HG03575 (cell line): Measurements from ENCODE around the gene CPEB3.
"Not testable (repeated sequence)": the region's sequence is repeated elsewhere in the genome, so short reads cannot be mapped to it uniquely, and the experiment has no call there.

Source experiments
- ATAC-seq: cut with Tn5 transposase; IDR thresholded peaks from one replicate; pipeline ENCODE4 v1.9.1; 2021; ENCODE audit not compliant: unreplicated experiment, insufficient number of reproducible peaks, low FRiP score; ENCODE audit errors: extremely low read depth

The CPEB3 gene

DNA sequence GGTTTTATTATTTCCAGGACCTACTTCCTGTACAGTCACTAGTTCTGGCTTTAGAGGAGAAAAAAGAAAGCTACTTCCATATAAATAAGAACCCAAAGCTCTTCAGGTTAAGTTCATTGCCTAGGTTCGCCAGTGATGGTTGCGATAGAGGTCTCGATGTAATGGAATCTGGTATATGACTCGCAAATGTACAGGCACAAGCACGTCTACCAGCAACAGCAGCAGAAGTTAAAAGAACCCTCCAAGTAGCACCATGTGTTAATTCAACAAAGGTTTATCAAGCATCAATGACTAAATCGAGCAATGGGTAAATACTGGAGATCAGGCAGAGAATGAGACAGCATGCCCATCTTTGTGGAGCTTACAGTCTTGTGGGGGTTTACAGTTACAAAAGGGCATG, 211.9 kb downstream of the CPEB3 start:
- ATAC-seq = no peak

DNA sequence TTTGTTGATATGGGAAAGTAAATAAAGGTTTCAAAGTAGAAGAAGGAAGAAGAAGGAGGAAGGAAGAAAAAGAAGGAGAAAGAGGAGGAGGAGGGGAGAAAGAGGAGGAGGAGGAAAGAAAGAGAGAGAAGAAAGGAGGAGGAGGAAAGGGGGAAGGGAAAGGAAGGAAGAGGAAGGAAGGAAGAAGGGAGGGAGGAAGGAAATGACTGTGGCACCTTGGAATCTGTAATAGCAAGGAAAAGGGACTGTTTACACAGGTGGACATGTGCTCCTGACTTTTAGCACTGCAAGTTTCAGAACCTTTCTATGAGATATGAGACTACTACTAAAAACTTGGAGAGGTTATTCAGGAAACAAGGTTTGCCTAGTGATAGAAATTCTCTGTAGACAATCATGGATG, 214.2 kb downstream of the CPEB3 start:
- ATAC-seq = no peak

DNA sequence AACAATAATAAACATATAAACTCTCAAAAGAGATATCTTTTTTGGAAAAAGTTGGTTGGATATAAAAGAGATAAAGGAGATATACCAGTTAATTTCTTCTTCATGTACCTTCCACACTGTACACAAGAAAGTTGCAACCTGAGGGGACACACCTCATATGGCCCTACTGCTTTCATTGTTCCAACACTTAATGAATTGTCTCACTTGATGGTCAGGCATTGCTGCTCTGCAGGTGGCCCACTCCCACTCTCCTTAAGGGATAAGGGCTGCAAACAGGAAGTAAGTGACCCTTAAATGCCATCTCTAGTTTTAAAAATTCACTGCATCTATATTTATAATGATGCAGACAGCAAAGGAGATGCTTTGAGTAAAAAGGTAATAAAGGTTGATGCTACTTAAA, 215.0 kb downstream of the CPEB3 start:
- no peak for ATAC-seq

DNA sequence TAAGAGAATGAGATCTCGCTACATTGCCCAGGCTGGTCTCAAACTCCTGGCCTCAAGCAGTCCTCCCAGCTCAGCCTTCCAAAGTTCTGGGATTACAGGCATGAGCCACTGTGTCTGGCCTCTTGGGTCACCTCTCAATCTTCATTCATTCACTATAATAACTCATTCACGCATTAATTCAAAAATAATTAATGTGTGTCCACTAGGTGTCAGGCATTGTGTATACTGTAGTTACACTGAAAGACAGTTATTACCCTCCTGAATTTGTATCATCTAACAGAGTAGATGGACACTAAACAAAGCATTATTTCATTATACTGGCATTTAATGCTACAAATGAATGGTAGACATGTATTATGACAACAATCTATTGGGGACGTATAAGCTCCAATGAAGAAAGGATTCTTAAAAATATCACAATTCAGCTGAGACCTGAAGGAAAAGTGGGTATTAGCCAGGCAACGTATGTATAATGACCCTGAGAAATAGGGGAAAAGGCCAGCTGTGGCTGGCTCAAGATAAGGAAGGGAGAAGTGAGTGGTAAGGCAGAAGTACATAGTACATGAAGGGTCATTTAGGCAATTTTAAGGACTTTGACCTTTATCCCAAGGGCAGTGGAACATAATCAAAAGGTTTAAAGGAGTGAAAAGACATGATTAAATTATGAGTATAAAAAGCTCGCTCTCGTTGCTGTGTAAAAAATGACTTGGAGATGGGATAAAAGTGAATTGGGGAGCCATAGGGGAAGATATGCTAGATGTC, 216.6 kb downstream of the CPEB3 start:
- no peak for ATAC-seq

DNA sequence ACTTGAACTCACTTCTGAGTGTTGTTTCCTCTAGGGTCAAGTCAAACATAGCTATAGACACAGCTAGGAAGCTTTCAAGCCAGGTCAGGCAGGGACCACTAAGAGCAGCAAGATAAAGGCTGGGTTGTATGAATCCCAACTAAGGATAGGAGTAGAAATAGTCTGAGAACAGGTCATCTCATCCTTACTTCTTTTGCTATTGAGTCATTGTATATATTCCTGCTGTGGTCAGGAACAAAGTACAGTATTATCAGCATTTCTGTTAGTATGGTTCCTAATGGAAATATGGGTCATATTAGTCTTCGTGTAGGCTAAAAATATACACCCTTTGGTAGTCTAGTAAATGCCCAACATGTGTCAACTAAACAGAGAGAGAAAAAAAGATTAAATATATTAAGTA, 222.0 kb downstream of the CPEB3 start:
- ATAC-seq = no peak

DNA sequence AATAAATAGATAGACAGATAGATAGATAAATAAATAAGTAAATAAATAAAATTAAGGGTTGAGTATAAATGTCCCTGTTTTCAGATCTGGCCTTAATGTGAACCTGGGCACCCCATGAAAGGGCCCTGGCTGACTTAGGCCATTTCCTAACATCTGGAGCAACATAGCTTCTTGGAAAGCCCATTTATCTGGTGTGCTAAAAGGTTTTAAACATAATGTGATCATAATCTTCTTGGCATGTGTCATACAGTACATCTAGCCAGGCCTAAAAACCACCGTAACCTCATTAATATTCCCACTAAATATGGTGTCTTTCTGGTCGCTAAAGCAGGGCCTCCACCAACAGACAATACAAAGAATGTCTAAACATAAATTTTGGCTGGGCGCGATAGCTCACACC, 224.5 kb downstream of the CPEB3 start:
- no peak for ATAC-seq

DNA sequence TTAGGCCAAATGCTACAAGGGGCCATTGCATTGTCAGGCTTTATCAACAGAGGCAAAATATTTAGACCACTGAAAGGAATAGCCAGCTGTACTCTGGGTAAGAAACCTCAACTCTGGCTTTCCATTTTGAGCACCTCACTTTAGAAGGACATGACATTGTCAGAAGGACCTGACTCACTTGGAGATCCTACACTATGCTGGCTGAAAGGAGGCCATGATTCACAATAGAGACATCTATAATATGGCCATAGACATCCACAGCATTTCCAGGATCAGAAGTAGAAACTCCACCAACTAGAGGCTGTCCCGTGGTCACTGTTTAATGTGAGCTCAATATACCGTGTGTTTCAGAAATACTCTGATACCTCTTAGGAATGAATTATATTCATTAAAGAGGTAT, 226.4 kb downstream of the CPEB3 start:
- ATAC-seq = no peak

DNA sequence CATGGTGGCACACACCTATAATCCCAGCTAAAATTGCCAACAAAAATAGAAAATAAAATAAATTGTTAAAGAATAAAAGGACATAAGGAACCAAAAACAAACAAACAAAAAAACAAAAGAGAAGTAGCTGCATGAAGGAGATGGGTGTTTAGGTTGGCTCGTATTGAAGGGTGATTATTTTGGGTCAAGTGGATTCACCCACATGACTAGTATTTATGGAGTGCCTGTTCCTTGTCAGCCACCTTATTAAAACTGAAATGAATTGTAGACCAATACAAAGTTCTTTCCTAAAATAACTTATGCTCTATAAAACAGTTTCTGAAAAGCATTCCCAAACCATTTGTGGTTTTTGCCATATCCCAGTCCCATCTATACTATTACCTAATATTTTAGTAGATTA, 228.6 kb downstream of the CPEB3 start:
- no peak for ATAC-seq

DNA sequence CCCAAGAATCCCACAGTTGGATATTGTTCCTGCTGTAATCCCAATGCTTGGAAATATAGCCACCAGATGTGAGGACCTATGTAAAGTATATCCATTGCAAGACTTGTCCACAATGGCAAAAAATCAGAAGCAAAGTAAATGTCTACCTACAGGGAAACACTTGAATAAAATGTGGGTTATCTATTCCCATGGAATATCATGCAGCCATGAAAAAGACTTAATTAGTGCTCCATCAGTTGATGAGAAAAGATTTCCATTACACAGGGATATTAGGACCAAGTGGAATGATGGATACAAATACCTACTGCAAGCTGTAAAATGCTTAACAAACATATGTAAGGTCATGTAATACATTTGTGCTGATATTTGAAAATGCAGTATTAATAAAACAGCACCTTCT, 236.1 kb downstream of the CPEB3 start:
- ATAC-seq = no peak

DNA sequence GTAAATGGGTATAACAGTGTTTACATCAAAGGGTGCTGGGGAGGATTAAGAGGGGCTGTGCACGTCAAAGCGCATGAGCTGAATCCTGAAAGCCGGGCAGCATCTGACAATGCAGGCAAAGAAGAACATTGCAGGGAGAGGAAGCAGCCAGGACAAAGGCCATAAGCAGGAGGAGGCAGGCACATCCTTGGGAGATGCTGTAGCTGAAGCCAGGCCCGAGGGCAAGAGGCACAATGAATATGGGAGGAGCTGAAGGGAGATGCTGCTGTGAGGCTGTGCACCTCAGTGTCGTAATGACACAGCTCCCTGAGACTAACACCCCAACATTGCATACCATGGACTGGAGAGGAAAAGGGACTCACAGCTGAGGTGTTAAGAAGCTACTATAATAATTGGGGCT, 238.1 kb downstream of the CPEB3 start:
- no peak for ATAC-seq

DNA sequence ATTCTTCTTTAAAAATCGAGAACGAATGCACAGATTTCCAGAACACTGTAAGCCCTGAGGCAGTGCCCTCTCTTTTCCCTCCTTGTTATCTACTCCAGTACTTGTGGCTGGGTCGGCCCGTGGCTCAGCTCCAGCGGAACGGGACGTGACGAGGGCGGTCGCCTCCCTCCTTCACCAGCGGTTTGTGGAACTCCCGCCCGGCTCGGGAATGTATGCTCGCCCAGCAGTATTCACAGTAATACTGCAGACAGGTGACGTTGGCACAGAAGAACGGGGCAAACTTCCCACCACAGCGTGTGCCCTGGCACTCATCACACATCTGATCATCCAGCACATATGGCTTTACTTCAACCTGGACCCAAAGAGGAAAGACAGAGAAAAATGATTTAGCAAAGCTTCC, 238.8 kb downstream of the CPEB3 start:
- ATAC-seq = no peak

DNA sequence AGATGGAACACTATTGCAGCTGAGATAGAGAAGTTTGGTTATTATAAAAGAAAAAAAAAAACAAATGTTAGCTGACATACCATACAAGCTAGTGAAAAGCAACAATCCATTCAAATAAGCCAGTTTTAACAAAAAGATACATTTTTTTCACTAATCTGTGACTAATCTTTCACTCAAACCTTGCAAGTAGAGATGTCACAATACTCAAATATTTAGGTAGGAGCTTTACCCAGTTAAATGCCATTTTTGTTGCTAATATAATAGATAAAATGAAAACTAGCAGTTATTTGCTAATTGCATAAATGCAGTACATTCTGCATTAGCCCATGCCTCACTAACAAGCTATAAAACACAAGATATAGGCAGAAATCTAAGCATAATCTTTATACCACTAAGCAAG, 243.7 kb downstream of the CPEB3 start:
- ATAC-seq = no peak

DNA sequence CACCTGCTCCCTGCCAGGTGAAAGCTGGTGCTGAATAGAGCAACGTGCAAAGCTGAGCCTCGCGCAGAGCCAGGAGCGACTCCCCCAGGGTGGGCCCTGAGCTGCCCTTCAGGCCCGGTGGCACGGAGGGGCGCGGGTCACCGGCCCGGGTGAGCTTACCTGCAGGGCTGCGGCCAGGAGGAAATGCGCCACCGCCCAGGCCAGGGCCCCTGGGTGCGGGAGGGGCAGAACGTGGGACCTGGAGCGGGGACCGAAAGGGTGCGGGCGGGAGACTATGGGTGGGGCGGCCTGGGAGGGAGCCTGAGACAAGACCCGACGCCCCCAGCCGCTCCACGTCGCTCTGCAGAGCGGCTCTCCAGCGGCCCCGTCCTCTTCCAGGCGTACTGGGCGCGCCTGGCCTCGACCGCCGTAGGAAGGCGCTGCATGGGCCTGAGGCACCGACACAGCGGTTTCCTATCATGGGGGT, 245.2 kb downstream of the CPEB3 start:
- no peak for ATAC-seq

DNA sequence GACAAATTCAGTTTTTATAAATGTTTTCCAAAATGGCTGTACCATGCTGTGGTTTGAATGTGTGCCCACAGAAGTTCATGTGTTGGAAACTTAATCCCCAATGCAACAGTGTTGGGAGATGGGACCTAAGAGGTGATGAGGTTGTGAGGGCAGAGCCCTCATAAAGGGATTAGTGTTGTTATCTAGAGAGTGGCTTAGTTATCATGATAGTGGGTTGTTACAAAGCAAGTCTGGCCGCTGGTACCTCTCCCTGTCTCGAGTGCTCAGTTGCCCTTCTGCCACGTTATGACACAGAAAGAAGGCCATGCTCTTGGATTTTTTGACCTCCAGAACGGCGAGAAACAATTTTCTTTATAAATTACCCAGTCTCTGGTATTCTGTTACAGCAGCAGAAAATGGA, 248.3 kb downstream of the CPEB3 start:
- ATAC-seq = no peak

DNA sequence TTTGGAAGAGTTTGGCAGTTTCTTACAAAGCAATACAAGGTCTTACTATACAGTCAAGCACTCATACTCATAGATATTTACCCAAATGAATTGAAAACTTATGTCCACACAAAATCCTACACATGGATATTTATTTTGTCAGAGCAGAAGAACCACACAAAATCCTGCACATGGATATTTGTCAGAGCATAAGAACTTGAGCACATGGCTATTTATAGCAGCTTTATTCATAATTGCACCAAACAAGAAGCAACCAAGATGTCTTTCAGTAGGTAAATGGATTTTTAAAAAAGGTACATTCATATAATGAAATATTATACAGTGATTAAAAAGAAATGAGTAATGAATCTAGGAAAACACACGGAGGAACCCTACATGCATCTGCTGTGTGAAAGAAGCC, 251.9 kb downstream of the CPEB3 start:
- ATAC-seq = no peak

DNA sequence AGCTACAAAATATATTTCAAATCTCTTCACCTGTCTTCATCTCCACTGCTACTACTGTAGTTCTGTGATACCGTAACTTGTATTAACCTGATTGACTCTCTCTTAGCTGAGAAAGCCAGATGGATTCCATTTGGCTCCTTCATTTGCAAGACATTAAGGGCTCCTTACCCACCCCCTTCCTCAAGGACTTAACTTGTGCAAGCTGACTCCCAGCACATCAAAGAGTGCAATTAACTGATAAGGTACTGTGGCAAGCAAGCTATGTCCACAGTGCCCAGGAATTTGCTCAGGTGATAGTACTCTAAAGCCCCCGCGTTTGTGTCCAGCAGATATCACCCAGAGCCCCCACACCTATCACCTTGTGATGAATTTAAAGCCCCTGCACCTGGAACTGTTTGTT, 257.8 kb downstream of the CPEB3 start:
- ATAC-seq = not testable (repeated sequence)

DNA sequence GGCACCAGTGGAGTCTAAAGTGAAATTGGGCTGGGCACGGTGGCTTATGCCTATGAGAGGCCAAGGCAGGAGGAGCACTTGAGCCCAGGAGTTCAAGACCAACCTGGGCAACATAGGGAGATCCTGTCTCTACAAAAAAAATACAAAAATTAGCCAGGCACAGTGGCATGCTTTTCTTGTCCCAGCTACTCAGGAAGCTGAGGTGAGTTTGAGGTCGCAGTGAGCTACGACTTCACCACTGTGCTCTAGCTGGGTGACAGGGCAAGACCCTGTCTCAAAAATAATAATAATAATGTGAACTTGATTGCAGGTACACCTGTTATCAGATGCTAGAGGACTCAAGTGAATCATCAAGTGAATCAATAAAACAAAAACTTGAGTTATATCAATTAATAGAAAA, 259.3 kb downstream of the CPEB3 start:
- no peak for ATAC-seq

DNA sequence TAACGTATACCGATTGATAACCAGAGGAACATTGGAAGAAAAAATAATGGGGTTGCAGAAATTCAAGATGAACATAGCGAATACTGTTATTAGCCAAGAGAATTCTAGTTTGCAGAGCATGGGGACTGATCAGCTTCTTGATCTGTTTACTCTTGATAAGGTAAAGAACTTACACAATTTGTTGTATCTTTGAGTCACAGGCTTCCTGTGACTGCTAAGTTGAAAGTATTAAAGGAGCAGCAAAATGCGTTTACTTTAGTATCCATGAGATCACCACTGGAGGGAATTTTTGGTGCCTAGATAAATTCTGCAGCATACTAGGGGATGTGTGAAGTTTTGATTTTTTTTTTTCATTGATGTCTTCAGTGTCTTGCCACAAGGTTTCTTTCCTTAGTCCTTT, 263.7 kb downstream of the CPEB3 start:
- no peak for ATAC-seq

DNA sequence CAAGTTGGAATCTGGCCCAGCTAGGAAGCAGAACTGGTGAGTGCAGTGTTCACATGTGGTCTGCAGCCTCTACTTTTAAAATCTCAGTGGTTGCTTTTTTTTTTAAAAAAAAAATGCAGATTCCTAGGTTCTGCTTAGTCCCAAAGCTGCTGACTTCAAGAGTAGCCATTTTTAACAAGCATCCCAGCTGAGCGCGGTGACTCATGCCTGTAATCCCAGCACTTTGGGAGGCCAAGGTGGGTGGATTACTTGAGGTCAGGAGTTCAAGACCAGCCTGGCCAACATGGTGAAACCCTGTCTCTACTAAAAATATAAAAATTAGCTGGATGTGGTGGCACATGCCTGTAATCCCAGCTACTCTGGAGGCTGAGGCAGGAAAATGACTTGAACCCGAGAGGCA, 265.5 kb downstream of the CPEB3 start:
- not testable (repeated sequence) for ATAC-seq

DNA sequence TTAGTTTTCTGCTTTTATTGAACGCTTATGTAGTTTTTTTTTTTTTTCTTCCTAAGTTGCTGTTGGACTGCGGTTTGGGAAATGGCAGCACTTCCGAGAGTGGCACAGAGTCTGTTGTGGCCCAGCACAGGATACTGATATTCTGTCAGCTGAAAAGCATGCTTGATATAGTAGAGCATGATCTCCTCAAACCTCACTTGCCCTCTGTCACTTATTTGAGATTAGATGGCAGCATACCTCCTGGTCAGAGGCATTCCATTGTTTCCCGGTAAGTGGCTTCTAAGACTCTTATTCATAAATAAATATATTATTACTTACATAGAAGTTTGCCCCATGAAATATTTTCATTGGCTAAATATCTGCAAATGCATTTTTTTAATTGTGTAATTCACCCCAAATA, 266.2 kb downstream of the CPEB3 start:
- ATAC-seq = no peak

DNA sequence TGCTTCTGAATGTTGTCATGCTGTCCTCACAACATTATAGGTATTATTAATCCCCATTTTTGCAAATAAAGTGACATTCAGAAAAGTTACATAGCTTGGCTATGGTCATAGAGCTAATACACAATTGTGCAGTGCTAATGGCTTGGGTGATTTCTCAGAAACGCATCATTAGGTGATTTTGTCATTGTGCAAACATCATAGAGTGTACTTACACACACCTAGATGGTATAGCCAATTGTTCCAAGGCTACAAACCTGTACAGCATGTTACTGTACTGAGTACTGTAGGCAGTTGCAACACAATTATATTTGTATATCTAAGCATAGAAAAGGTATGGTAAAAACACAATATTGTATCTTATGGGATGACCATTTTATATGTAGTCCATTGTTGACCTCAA, 276.3 kb downstream of the CPEB3 start:
- no peak for ATAC-seq
